ENCODE data around the gene AP5S1.
"Not testable (repeated sequence)": the region's sequence is repeated elsewhere in the genome, so short reads cannot be mapped to it uniquely, and the experiment has no call there.

The AP5S1 gene, protein sequence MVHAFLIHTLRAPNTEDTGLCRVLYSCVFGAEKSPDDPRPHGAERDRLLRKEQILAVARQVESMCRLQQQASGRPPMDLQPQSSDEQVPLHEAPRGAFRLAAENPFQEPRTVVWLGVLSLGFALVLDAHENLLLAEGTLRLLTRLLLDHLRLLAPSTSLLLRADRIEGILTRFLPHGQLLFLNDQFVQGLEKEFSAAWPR

GRCh38 chr20:3820048-3820900 is at the start of gene AP5S1:
AP5S1 (plus strand) TSS chr20:3820547; CDS start chr20:3822118, 1,571 bp downstream.
- DNase-seq, result peak; percentile 91 to 93

DNA sequence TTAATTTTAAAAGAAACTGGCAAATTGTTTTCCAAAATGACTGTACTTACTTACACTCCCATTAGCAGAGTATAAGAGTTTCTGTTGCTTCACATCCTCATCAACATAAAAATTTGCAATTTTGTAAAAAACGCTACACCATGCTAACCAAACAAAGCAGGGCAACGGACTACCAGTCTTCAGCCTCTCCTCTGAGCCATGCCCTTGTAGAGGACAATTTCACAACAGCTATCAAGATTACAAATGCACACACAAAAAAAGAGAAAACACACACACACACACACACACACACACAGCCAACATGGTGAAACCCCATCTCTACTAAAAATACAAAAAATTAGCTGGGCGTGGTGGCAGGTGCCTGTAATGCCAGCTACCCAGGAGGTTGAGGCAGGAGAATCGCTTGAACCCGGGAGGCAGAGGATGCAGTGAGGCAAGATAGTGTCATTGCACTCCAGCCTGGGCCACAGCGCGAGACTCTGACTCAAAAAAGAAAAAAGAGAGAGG is 48.7 kb upstream of the AP5S1 start:
- no peak for DNase-seq

DNA sequence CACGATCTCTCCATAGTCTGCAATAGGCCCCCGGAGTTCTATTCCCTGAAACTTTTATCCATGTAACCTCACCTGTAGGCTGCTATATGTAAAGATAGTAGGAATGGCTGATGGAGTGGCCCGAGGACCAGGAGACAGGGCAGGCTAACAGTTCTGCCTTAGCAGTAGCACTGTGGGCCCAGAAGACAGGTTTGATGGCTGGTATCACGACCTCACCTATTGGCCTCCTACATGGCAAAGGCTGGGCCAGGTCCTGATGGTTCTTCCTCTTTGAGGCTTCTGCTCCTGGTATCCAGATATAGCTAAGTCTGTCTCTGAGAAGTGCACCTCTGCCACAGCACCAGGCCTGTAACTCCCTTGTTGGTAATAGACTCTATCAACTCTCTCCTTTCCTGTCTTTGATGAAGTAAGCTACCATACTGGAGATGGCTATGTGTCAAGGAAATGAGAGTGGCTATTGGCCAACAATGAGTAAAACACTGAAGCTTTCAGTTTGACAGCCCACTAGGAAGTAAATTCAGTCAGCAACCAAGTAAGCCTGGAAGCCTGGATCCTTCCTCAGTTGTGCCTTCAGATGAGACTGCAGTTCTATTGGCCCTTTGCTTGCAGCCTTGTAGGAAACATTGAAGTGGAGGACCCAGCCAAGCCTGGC is 44.8 kb upstream of the AP5S1 start:
- DNase-seq, result no peak

DNA sequence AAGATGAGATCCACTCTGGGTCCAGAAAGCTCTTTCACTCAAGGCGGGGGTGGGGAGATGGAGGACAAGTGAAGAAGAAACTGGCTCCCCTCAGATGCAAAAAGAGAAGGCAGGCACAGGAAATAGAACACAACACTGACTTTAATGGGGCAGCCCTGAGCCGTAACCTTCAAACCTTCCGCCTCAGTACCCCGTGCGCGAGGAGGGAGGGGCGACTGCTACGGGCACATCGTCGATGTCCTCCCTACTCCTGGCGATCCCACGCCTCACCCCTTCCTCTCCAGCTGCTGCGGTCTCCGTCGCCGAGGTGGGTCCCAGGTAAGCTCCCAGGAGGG is 43.0 kb upstream of the AP5S1 start:
- DNase-seq, result no peak

DNA sequence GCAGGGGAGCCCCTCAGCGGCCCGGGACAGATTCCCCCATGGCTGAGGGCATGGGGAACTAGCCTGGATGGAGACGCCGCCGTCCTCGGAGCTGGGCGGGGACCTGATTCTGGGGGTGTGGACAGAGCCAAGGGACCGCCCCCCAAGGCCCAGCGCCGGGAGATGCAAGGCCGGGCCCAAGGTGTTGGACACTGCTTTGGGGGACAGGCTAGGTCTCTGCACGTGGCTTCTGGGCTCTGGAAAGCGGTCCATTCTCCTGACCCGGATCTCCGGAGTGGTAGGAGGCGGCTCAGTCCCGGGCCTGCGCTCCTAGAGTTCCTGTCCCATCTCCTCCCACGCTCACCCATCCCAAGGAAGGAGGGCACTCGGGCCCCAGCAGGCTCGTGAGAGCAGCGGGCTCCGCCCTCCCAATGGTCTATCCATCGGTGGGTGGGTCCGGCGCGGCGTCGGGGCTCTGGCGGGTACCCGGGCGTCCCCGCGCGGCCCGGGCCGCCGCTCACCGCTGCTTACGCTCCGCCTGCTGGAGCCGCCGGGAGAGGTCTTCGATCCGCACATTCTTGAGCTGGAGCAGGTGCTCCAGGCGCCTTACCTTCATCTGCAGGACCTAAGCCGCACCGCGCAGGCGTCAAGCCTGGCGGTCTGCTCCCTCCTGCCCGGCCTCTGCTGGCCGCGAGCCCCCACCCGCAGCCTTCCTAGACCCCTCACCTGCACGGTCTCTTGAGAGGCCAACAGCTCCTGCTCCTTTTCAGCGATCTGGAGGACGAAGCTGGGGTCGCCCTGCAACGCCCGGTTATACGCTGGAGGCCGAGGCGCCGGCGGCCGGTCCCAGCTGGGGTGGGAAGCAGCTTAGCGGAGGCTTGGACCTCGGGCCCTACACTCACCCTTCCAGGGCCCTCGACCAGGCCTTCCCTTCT is 42.4 kb upstream of the AP5S1 start:
- DNase-seq, result peak; percentile 64 to 71

DNA sequence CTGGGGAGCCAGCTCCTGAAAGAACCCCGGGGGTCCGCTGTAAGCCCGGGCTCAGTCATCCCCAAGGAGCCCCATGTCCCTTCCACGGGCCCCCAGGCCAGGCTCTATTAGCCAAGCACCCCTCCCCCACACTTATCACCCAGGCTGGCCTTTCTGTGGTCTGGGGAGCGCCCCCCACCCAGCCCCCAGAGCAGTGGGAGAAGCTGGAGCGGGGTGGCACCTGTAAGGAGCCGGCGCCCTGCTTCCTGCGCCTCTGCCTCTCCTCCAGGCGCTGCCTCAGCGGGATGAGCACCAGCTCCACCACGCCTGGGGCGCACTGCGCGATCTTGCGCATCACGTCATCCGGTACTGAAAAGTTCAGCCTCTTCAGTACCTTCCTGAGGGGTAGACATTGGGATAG is 41.4 kb upstream of the AP5S1 start:
- no peak for DNase-seq

DNA sequence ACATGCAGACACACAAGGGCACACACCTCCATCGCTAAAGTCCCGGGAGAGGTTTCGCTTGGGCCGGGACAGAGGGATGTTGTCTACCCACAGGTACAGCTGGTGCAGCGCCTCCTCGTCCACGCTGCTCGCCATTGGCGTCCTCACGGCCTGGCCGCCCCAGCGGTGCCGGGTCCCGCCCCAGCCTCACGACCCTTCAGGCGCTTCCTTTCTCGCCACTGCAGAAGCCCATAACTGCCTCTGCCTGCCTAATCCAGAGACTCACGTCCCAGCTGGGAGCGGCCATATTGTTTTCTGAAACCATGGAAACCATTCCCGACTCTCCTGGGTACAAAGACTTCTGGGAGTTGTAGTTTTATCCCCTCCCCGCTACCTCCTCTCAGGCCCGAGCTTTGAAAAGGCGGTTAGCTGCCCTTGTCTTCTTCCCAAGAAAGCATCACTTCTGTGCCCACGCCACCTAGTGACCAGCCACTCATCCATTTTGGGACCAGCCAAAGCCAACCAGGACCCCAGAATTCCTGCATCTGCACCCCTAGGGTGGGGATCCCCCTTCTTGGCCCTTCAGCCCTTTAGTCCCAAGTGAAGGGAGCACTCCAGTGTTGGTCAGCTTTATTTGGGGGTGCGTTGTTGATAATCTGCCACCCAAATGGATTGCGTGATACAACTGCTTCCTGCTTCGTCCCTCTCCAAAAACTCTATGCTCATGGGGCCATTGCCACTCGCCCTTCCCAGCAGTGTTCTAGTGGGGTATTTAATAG is 39.0 kb upstream of the AP5S1 start, which contains the start of gene SPEF1:
Gene SPEF1 (minus strand): TSS at position 296 of the 758 bp plus-strand sequence. CDS start 161 bp downstream, at position 135.
- peak; percentile 48 to 62 for DNase-seq

GRCh38 chr20:3782597-3782996 is 37.8 kb upstream of the AP5S1 start:
- peak in 1 of 2 experiments; percentile 3 for DNase-seq

GRCh38 chr20:3783068-3783489 is 37.3 kb upstream of the AP5S1 start:
- DNase-seq, result peak in 1 of 2 experiments; percentile 5

DNA sequence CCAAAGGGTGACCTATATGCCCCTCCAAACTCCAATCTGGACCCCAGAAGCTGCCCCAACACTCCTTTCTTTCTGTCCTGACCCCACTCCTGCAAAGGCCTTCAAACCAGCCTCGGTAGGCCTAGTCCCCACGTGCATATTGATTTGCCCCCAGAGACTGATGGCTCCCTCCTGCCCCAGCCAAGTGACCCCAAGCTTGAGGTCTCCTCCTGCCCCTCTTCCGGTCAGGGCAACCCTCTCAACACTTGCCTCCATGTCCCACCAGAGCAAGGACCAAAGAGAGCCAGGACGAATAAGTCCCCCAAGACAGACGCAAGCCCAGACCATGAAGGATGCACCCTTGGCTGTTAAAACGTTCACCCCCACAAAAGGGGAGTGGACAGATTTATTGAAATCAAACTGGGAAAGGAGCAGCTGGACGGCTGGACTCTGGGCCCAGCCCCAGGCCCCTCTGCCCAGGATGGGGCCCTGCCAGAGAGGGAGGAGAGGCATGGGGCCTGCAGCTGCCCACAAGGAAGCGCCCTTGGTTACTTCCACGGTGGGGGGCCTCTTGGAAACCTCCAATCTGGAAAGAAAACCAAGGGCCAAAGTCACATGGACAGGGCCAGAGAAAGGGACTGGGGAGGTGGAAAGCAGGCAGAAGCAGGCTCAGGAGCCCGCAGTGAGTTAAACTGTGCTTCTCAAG is 36.7 kb upstream of the AP5S1 start:
- DNase-seq, result no peak

- DNase-seq, result peak in 1 of 2 experiments; percentile 3
Measured at GRCh38 chr20:3784216-3784853, 36.0 kb upstream of the AP5S1 start.

- peak in 1 of 2 experiments; percentile 3 for DNase-seq
Measured at GRCh38 chr20:3784863-3785239, 35.5 kb upstream of the AP5S1 start.

DNA sequence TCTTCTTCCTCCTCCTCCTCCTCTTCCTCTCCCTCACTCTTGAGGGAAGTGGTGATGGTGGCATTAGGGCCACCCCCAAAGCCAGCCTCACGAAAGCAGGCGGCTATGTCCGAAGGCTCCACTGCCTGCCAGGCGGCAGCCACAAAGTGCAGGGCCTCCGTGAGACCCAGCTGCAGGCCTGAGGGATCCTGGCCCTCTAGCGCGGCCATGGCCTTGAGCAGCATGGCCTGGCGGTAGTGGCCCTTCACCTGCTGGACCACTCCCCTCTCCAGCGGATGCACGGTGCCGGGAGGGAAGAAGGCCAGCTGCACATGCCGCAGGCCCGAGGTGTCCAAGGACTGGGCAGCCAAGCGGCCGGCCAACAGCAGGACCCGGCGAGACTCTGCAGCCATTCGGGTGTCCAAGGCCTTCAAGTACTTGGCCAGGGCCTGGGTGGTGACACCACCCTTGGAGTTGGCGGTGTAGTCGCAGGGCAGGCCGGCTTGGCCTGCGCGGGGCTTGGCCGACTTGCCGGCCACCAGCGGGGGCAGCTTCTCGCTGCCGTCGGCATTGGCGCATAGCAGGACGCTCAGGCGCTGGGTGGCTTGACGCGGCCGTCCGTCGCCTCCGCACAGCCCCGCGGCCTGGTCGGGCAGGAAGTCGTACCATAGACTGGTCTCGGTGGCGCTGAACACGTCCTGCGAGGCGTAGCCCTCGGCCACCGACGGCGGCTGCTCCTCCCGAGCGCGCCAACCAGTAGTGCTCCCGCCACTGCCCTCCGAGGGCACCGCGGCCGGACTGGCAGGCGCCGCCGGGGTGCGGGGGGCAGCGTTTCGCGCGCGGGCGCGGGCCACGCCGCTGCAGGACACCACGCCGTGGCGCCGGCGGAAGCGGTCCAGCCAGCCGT is 34.9 kb upstream of the AP5S1 start:
- DNase-seq, result peak in 1 of 2 experiments; percentile 14

DNA sequence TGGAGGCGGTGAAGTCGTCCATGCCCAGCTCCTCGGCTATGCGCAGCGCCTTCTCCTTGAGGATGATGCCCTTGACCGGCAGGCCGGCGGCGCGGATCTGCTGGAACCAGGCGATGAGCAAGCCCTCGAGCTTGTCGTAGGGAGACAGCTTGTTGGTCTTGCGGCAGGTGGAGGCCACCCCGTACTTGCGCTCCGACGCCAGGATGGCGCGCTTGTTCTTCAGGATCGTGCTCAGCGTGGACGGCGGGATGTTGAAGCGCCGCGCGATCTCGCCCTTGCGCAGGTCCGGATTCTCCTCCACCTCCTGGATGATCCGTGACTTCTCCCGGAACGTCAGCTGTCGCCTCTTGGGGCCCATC is 34.2 kb upstream of the AP5S1 start:
- DNase-seq, result peak; percentile 49 to 60

DNA sequence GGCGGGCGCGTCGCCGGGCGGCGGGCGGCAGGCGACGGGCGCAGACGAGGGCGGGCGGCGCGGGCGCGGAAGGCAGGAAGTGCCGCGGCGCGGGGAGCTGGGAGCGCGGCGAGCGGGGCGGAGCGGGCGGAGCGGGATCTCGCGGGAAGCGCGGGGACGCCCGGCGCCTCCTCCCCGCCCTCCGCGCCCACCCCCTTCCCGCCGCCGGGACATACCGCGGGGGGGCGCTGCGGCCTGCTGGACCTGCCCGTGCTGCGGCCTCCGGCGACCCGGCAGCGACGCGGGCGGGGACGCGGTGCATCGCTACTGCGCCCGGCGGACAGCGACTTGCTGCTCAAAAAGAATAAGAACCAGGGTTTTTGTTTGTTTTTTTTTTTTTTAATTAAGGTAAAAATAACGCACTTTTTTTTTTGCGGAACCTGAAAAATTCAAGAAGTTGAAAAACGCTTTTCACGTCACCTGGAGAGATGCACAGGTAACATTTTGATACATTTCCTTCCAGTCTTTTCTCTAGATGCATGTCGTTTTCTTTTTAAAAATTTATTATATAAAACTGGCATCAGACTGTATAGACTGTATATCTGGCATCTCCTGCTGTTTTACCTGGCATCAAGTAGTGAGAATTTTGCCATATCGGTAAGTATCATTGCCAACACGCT is 33.6 kb upstream of the AP5S1 start, which contains the start of gene CENPB:
Gene CENPB (minus strand): TSS at position 76 of the 659 bp plus-strand sequence. CDS start 257 bp downstream, outside the sequence.
- peak; percentile 92 for DNase-seq

DNA sequence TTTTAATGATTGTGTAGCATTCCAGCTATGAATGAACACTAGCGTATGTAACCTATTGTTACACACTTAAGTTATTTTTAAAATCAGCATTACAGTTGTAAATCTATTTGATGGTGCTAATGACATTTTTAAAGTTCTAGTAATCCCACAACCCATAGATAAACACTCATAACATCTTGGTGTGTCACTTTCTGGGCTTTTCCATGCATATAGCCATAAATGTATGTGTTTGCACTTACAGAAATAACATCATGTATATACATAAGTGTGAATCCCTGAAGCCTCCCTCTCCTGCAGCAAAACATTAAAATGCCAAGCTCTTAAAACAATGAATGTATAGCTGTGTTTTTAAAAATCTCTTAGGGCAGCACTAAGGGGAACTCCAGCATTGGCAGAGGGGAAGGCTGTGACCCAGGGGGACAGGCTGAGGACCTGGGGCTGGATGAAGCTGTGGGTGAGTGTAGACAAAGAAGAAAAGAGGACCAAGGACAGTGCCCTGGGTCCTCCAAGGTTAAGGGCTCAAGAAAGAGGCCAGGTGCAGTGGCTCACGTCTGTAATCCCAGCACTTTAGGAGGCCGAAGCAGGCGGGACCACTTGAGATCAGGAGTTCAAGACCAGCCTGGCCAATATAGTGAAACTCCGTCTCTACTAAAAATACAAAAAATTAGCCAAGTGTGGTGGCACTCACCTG is 32.9 kb upstream of the AP5S1 start:
- DNase-seq, result no peak

DNA sequence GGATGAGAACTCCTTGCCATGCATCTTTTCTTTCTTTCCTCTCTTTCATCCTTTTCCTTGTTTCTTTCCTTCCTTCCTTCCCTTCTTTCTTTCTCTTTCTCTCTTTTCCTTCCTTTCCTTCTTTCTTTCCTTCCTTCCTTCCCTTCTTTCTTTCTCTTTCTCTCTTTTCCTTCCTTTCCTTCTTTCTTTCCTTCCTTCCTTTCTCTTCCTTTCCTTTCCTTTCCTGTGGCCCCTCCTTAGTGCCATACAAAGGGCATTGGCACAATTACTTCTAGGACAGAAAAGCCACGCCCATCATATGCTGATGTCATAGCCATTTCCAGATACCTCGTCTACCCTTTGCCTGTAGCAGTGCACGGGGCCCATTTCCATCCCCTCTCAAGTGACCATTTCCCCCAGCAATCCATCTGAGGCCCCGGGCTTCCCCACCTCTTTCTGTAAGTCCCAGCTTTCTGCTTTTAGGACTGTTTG is 31.6 kb upstream of the AP5S1 start:
- no peak for DNase-seq

GRCh38 chr20:3789201-3789600 is 31.1 kb upstream of the AP5S1 start:
- DNase-seq, result not testable (repeated sequence)

Measured in activated CD4-positive, alpha-beta T cell treated with anti-CD3 and anti-CD28 coated beads, Interleukin-2, amount 50 U/mL, for 48 hours (primary cell).